Right lobe of liver (tissue), 4 donors: ENCODE results near the gene BLOC1S4.

ENCODE experiments used
- CTCF ChIP-seq, 4 donors: fragments of 200-600 bp in 3 of 4; fragments of 450-650 bp in 1 of 4; IDR thresholded peaks; one replicate each; pipeline versions ENCODE4 v1.5.1 to v1.8.0; 2016 to 2022; ENCODE audit warnings: antibody characterized with exemption in 4 of 4, mild to moderate bottlenecking in 2 of 4
- POLR2A ChIP-seq: fragments of 450-650 bp; IDR thresholded peaks from one replicate; pipeline ENCODE4 v1.6.1; 2017; ENCODE audit warnings: antibody characterized with exemption, mild to moderate bottlenecking
- donor health status: DM: no; HTN: no; CAD: no.
- donor health status: DM: no; HTN: no; CAD: no.
- donor health status: DM: no; HTN: yes; CAD: no.

GRCh38 chr4:6710282-6710681, 5.7 kb upstream of the BLOC1S4 start:
- no peak for TF ChIP-seq CTCF (IDR thresholded peaks at IDR 0.05)
- TF ChIP-seq POLR2A = no peak
